ENCODE measurements around the gene ZNF654. TPM values are rescaled to one million over a fixed set of nuclear protein-coding genes. Genes with fewer than 3 reads are reported as not detected.

The ZNF654 gene
- total RNA-seq, 2 experiments from 2014 or later: 5.6 to 18.5 TPM

- no peak overlapping the region for H3K4me3 ChIP-seq (ENCODE audit: low read depth, low read length, poor library complexity, severe bottlenecking)
- H3K9me3 ChIP-seq (ENCODE audit: low read length): peaks cover 14% of the 10 kb centered on the region; the same call in 1 of the 2 replicates
- intact Hi-C loops (cut with micrococcal nuclease; ENCODE audit: unreplicated experiment): no loop called here
- H3K9me2 ChIP-seq (ENCODE audit: insufficient read depth, low read length): 0 out of 2 replicates have a peak, but pooled peaks cover 5% of the 10 kb centered on the region
- no peak overlapping the region for H2AFZ ChIP-seq (ENCODE audit: low read length)
- H3K27ac ChIP-seq (ENCODE audit: low read depth, low read length, poor library complexity, severe bottlenecking): no peak overlapping the region
- H3K79me2 ChIP-seq (ENCODE audit: insufficient read depth, low read depth, low read length): peaks cover 3% of the 10 kb centered on the region; the same call in 1 of the 2 replicates
- H3K36me3 ChIP-seq (ENCODE audit: insufficient read depth, low read length): peaks cover 69% of the 10 kb centered on the region
- POLR2A ChIA-PET: interaction anchor here (0.7 to 1.3 kb wide), 2 partner anchors 10 kb away, joined by 3 read pairs; no protein-coding TSS in a partner anchor
- TF ChIP-seq, protein P1, sequence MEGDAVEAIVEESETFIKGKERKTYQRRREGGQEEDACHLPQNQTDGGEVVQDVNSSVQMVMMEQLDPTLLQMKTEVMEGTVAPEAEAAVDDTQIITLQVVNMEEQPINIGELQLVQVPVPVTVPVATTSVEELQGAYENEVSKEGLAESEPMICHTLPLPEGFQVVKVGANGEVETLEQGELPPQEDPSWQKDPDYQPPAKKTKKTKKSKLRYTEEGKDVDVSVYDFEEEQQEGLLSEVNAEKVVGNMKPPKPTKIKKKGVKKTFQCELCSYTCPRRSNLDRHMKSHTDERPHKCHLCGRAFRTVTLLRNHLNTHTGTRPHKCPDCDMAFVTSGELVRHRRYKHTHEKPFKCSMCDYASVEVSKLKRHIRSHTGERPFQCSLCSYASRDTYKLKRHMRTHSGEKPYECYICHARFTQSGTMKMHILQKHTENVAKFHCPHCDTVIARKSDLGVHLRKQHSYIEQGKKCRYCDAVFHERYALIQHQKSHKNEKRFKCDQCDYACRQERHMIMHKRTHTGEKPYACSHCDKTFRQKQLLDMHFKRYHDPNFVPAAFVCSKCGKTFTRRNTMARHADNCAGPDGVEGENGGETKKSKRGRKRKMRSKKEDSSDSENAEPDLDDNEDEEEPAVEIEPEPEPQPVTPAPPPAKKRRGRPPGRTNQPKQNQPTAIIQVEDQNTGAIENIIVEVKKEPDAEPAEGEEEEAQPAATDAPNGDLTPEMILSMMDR (conservative IDR thresholded peaks at IDR 0.05; ENCODE audit: low read length): no peak
- TF ChIP-seq EZH2phosphoT487 (IDR thresholded peaks at IDR 0.05; ENCODE audit: borderline replicate concordance, low read depth, low read length): no peak
- DNase-seq (ENCODE audit: low spot score): no peak
- H3K4me1 ChIP-seq (ENCODE audit: insufficient read depth, low read length, poor library complexity, severe bottlenecking): no peaks in the 10 kb centered on the region
- BruUV-seq (replicated peaks): no TSS peak
- CTCF ChIA-PET (ENCODE audit: unreplicated experiment): no interaction called here
- H4K20me1 ChIP-seq (ENCODE audit: insufficient read depth, low read length): no peaks in the 10 kb centered on the region
- H3K4me2 ChIP-seq (ENCODE audit: low read length): no peak overlapping the region
These were observed 33.2 kb downstream of the ZNF654 start for GRCh38 chr3:88092270-88092669.

DNA sequence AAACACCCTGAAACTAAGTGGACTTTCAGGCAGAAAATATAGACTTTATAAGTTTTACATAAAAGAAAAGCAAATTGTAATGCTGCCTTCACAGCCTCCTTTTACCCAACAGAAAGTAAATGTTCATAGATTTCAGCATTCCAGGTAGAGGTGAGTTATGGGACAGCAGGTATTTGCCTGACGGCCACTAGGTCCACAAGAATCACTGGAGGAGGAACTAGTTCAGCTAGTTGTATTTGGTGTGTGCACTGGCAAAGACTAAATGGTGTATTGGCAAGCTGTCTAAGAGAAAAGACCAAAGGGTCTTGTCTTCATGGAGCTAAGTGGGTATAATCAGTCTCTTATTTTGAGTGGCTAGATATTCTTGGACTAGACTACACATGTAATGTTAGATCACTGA is 34.2 kb downstream of the ZNF654 start:
- no TSS peak for BruUV-seq (replicated peaks)
- POLR2A ChIA-PET: no interaction called here
- H3K79me2 ChIP-seq (ENCODE audit: insufficient read depth, low read depth, low read length): peaks cover 3% of the 10 kb centered on the region; the same call in 1 of the 2 replicates

More for the DNA sequence above, 34.2 kb downstream of the ZNF654 start:
- CTCF ChIA-PET (ENCODE audit: unreplicated experiment): no interaction called here
- intact Hi-C loops (cut with micrococcal nuclease; ENCODE audit: unreplicated experiment): no loop called here
- Histone ChIP-seq H2AFZ (ENCODE audit: low read length) (no peak overlapping the region), H3K4me2 (ENCODE audit: low read length) (no peak overlapping the region), H3K36me3 (ENCODE audit: insufficient read depth, low read length) (peaks cover 61% of the 10 kb centered on the region), H3K27ac (ENCODE audit: low read depth, low read length, poor library complexity, severe bottlenecking) (no peak overlapping the region), H3K9me3 (ENCODE audit: low read length) (peaks cover 14% of the 10 kb centered on the region; the same call in 1 of the 2 replicates), H3K4me1 (ENCODE audit: insufficient read depth, low read length, poor library complexity, severe bottlenecking) (no peaks in the 10 kb centered on the region), H3K4me3 (ENCODE audit: low read depth, low read length, poor library complexity, severe bottlenecking) (no peak overlapping the region), H3K9me2 (ENCODE audit: insufficient read depth, low read length) (0 out of 2 replicates have a peak, but pooled peaks cover 5% of the 10 kb centered on the region), H4K20me1 (ENCODE audit: insufficient read depth, low read length) (no peaks in the 10 kb centered on the region)
- DNase-seq (ENCODE audit: low spot score): no peak
- TF ChIP-seq EZH2phosphoT487 (IDR thresholded peaks at IDR 0.05; ENCODE audit: borderline replicate concordance, low read depth, low read length): no peak
- TF ChIP-seq, protein P1 (conservative IDR thresholded peaks at IDR 0.05; ENCODE audit: low read length): no peak

Data from OCI-LY7 (cell line).